HG02840 (cell line): ENCODE measurements around the gene SDR39U1.

Source experiments
- ATAC-seq: cut with Tn5 transposase; IDR thresholded peaks from one replicate; pipeline ENCODE4 v1.9.1; 2021; ENCODE audit warnings: mild to moderate bottlenecking, moderate library complexity, moderate number of reproducible peaks; ENCODE audit not compliant: unreplicated experiment, low FRiP score

SDR39U1 gene

DNA sequence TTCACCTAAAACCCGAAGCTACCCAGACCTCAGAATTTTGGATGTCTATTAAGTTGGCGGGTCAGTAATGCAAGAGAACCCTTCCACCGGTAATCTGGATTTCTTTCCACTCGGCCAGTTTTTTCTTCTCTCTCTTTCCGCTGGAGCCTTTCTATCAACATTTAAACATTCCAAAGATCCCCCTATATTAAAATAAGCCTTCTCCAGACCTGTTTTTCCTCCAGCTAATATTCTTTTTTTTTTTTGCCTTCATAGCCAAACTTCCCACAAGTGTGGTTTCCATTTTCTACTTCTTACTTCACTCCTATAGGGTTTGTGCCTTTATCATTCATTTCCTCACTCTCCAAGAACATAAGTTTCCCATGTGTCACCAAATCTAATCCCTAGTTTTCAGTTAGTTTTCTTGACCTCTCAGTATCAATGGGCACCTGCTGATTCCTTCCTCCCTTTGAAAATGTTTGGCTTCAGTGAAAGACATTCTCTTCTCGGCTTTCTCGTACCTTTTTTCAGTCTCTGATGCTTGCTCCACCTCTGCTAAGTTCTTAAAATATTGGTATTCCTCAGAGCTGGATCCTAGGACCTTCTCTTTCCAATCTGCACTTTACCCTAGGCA, 583 bp upstream of the SDR39U1 start:
- ATAC-seq: no peak

DNA sequence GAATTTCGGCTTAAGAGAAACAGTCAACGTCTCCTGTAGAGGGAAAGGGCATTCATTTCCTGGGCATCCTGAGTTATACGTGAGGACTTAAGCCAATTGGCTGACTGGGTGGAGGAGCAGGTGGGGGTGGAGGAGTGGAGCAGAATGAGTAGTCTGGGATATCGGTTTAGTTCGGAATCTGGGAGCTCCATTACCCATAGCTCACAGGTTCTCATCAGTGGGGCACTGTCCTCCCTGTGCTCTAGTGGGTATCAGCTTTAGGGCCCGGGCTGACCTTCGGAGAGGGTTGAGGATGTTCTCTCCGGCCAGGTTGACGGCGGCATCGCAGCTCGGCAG, 704 bp downstream of the SDR39U1 start:
- no peak for ATAC-seq

DNA sequence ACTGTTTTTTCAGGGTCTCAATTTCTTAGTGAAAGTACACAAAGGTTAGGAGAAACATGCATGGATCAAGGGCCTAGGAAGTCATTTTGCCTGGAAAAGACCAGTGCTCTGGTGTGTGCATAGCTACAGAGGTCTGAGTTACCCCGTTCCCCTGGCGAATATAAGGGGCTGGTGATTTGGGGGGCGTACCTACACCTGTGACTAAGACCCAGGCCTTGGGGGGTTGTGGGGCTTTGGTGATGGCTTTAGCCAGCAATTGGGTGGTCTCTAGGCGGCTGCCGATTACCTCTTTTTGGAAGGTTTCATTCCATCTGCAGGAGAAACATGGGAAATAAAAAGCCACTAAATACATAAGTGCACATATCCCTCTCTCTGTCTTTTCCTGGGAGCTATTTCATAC, 1.1 kb downstream of the SDR39U1 start:
- no peak for ATAC-seq

DNA sequence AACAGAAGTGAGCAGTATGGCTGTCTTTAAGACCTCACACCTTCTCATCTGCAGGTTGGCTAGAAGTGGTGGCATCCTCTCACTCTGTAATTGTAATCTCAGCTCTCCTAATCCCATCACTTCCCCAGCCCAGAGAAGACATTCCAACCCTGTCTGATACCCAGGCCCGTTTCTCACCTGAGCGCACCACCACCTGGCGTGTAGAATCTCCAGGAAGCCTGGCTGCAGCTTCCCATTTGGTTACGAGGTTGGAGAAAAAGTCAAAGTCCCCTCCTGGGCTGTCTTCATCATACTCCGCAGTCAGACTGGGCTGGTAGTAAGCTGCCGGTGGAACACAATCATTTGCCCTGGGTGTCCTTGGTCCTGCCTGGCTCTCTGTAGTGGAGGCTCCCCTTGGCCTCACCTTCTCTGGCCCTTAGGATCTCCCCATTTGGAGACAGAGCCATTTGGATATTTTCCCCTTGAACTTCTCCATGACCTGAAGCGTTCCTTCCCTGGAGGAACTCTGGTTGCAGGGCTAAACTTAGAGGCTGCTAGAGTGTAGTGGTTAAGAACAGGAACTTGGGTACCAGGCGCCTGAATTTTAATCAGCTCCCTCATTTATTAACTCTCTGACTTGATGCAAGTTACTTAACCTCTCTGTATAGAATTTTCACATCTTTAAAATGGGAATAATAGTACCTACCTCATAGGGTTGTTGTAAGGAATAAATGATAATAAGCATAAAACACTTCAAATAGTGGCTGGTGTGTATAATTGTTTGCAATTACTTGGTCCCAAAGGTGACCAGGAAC, 1.8 kb downstream of the SDR39U1 start:
- ATAC-seq: no peak

- no peak for ATAC-seq
These were observed 2.6 kb downstream of the SDR39U1 start for GRCh38 chr14:24439830-24440605.

DNA sequence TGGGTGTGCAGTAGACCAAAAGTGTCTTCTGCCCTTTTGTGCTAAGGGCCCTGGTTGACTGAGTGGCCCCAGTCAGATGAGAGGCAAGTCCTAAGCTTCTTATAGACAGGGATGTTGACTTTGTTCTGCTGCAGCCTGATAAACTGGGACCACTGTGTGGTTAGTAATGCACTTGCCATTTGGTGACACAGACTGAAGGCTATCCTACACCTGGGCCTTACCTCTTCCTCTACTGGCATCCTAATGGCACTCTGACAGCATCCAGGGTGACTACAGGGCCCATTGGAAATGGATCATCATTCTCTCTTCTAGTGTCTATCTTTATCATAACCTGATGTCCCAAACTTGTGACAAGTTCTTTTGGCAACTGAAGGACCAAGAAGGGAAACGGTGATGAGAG, 3.3 kb downstream of the SDR39U1 start:
- ATAC-seq: no peak

GRCh38 chr14:24438223-24439097, 4.1 kb downstream of the SDR39U1 start:
- ATAC-seq: no peak

GRCh38 chr14:24437736-24438067, 4.9 kb downstream of the SDR39U1 start:
- ATAC-seq: no peak

DNA sequence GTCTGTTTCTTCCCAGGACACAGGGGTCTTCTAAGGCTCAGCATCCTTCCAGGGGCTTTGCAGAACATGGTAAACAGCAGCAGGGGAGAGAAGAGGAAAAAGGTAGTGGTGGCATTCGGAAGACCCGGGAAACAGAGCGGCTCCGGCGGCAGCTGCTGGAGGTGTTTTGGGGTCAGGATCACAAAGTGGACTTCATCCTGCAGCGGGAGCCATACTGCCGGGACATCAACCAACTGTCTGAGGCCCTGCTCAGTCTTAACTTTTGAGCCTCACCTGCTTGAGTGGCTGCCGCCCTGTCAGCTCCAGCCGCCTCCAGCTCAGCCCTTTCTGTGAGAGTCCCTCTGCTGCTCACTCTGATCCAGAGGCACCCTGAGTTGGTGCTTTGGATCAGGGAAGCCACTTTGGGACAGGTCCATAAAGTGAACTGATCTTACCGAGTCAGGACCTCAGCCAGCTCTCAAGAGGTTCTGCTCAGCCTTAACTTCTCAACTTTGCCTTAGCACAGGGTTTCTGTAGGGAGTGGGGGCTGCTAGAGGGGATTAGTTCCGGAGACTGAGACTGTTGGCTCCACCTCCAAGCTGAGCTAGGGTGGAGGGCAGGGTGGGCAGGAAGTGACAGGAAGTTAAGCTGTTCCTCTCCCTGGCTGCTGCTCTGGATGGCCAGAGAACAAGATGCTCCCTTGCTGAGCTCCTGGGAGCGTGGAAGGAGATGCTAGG, 5.4 kb downstream of the SDR39U1 start:
- ATAC-seq: no peak

DNA sequence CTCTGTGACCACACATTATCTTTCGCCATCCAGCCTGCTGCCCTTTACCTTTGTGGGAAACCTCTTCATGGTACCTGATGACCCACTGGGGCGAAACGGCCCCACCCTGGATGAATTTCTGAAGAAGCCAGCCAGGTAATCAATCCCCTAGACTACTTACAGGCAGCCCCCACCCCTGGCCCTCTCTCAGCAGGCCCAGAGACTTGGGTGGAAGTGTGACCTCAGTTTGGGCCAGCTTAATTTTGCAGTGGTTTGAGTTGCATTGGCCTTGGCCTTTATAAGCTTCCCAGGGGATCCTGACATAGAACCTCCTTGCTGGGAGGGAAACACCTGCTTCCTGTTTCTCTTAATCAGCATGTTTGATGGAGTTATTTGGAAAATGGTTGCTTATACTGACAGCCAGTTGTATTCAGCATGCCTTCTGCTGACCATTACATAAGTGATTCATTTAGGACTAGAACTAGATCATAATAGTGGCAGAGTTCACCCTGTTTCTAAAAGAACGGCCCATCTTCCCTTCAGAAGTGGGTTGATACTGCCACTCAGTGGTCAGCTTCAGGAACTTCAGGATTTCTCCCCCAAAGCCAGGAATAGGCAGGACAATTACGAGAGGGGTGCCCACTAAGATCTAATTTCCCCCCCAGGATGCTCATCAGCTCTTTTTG, 6.1 kb downstream of the SDR39U1 start:
- no peak for ATAC-seq

GRCh38 chr14:24435998-24436354, 6.6 kb downstream of the SDR39U1 start:
- no peak for ATAC-seq

DNA sequence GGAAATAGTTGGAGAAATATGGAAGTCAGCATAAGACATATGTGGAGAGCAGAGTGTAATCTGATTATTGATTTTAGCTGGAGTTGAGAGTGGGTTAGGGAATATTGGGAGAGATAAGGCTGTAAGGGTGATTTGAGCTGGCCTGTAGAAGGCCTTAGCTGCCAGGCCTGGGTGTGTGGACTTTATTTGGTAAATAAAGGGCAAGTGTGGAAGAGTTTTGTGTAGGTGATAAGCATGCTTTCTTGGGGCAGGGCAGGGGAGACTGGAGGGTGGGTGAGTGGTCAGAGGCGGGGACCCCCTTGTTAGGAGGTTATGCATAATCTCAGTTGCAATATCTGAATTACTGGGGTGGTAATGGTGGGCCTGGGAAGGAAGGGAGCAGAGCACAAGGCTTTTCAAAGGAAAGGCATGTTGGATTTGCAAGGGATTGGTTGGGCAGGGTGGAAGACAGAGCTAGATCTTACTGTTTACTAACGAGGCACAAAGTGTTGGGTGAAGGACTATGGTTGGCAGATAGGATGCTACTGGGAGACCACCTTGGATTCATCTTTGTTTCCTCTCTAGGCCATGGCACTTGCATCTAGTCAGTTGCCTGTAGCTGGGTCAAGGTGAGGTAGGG, 7.3 kb downstream of the SDR39U1 start:
- no peak for ATAC-seq

GRCh38 chr14:24434676-24435075, 7.9 kb downstream of the SDR39U1 start:
- ATAC-seq: no peak

GRCh38 chr14:24434036-24434435, 8.5 kb downstream of the SDR39U1 start:
- no peak for ATAC-seq

DNA sequence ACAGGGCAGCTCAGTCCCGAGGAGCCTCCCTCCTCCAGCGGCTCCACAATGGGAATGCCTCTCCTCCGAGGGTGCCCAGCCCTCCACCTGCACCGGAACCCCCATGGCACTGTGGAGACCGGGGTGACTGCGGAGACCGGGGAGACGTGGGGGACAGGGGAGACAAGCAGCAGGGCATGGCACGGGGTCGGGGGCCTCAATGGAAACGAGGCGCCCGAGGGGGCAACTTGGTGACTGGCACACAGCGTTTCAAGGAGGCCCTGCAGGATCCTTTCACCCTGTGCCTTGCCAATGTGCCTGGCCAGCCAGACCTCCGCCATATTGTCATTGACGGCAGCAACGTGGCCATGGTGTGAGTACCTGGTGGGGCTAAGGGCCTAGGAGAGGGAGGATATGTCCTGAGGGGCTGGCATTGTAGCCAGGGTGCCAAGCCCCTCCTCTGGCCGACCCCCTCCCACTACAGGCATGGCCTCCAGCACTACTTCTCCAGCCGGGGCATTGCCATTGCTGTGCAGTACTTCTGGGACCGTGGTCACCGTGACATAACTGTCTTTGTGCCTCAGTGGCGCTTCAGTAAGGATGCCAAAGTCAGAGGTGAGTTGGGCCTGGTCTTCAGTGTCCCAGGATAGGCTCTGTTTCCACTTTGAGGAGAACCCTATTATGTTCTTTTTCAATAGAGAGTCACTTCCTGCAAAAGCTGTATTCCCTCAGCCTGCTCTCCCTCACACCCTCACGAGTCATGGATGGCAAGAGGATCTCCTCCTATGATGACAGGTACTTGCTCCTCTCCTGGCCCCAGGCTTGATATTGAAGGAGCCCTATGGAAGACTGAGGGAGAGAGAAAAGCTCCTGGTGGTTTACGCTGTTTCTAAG, 10.1 kb downstream of the SDR39U1 start:
- ATAC-seq: no peak

- peak; percentile 45 for ATAC-seq
These were observed 10.9 kb downstream of the SDR39U1 start for GRCh38 chr14:24431569-24432258.

DNA sequence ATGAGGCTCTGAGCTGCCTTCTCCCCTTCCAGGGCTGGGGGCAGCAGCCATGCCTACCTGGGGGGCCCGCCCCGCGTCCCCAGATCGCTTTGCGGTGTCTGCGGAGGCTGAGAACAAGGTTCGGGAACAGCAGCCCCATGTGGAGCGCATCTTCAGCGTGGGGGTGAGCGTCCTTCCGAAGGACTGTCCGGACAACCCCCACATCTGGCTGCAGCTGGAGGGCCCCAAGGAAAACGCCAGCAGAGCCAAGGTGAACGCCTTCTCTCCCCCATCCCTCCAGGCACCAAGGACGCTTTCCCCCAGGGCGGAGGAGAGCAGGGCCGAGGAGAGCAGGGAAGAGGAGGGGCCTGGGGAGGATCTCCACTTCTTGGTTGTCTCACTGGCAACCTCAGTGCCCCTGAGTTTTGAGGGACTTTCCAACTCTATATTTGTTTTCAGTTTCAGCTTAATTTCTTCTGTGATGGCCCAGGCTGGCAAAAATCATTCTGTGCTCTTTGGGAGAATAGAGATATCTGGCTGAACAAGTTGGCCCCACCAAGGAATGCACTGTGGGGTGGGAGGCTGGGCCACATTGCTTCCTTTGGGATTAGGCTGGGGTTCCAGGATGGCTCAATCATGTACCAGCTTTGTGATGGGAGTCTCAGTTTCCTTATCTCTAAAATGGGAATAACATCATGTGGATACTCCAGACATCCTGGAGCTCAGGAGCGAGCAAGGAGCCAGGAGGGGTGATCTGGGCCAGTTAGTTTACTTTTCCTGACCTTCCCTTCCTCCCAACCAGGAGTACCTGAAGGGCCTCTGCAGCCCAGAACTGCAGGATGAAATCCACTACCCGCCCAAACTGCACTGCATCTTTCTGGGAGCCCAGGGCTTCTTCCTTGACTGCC, 11.7 kb downstream of the SDR39U1 start:
- ATAC-seq: no peak
